HG03196 (cell line): ENCODE results near the gene FYN.

Source experiments
- ATAC-seq: cut with Tn5 transposase; IDR thresholded peaks from one replicate; pipeline ENCODE4 v1.9.1; 2021; ENCODE audit not compliant: unreplicated experiment

Gene FYN

GRCh38 chr6:111854683-111855082 is 18.6 kb downstream of the FYN start:
- no peak for ATAC-seq

- no peak for ATAC-seq
Measured at GRCh38 chr6:111852725-111853124, 20.5 kb downstream of the FYN start.

GRCh38 chr6:111850295-111850937 is 22.8 kb downstream of the FYN start:
- ATAC-seq = no peak

DNA sequence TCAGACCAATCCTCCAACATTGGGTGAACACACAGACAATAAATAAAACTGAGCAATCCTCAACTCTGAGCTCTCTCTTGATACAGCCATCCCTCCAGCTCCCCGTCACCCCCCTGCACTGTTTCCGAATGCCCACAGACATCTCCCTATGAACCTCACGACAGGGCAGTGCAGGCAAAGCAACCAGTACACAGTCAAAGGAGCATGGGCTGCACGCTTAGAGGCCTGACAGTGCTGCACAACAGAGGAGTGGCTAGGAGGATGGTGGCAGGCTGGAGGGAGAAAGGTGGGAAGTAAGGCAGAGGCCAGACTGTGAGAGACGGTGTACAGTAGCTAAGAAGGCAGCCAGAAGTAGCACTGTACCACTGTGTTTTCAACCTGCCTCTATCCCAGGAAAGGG is 24.0 kb downstream of the FYN start:
- ATAC-seq = no peak

DNA sequence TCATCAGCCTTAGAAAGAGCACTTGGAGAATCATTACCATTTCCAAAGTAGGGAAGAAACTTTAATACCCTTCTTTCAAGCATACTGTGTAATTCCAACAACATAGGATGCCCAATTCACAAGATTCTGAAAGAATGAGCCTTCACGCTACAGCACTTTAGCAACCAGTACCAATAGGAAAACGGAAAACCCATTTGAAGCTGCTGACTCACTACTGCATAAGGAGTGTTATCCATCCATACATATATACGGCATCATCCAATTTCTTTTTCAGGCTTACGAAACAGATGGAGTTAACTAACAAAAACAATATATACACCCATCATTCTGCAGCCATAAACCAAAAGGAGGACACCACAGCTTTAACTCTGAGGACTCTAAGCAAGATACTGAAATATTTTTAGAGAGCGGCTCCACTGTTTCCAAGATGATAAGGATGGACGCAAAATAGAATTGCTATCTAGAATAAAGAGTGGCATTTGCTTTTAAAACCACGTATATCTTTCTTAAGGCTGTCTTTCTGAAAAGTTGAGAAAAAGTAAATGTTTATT is 24.9 kb downstream of the FYN start:
- ATAC-seq = no peak

GRCh38 chr6:111846492-111847409 is 26.5 kb downstream of the FYN start:
- no peak for ATAC-seq

DNA sequence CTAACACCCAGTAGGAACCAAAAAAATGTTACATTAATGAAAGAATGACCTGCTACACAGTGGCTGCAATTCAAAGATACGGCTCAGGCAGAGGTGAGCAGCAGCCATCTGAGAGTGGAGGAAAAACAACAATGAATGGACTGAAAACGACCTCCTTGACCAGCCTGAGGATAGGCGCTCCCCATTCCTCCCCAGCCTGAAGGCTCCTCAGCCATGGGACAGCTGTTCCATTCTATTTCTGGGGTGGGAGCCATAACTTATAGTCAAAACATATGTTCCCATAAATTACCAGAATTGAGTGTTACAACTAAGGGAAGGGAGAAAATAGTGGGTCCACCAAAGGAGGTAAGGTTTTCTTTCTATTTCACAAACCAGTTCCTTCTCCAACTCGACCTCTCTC is 27.2 kb downstream of the FYN start:
- ATAC-seq = no peak

GRCh38 chr6:111845441-111845871 is 27.8 kb downstream of the FYN start:
- peak; percentile 46 for ATAC-seq

DNA sequence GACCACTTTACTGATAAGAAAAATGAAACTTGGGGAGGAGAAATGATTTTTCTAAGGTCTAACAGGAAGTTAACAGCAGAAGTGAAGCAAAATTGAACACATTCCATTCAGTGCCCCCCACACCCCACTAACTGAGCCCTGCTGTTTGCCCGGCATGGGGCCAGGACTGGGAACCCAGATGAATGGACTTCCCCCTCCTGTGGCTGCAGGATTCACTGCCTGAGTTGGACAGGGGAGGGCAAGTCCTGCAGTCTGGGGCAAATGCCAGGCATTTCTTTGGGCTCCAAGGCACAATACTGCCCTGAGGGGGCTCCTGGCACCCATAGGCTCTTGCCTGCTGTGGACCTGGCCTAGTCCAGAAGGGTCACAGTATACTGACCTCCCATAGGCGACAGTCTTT is 28.3 kb downstream of the FYN start:
- no peak for ATAC-seq

- ATAC-seq = peak; percentile 38
Measured at GRCh38 chr6:111844376-111844775, 28.9 kb downstream of the FYN start.

- no peak for ATAC-seq
Measured at GRCh38 chr6:111843347-111844147, 29.7 kb downstream of the FYN start.

DNA sequence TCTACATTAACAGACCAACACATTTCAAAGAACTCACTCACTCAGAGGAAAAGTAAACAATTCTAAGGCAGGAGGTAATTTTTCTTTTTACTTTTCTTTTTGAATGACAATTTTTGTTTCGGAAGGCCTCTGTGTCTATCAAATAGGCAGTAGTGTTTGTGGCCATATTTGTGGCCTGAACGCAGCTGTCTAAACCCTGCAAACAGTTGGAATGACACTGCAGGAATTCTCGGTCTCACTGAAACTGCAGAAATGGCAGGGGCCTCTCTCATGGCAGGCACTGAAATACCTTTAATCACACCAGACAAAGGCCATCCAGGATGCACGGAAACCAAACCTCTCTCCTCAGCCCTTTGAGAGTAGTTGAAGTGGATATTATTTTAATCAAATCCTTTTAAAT is 30.4 kb downstream of the FYN start:
- no peak for ATAC-seq

- ATAC-seq = no peak
Measured at GRCh38 chr6:111842271-111842822, 30.9 kb downstream of the FYN start.

- no peak for ATAC-seq
Measured at GRCh38 chr6:111841822-111842221, 31.4 kb downstream of the FYN start.

GRCh38 chr6:111840803-111841202 is 32.4 kb downstream of the FYN start:
- ATAC-seq = no peak

DNA sequence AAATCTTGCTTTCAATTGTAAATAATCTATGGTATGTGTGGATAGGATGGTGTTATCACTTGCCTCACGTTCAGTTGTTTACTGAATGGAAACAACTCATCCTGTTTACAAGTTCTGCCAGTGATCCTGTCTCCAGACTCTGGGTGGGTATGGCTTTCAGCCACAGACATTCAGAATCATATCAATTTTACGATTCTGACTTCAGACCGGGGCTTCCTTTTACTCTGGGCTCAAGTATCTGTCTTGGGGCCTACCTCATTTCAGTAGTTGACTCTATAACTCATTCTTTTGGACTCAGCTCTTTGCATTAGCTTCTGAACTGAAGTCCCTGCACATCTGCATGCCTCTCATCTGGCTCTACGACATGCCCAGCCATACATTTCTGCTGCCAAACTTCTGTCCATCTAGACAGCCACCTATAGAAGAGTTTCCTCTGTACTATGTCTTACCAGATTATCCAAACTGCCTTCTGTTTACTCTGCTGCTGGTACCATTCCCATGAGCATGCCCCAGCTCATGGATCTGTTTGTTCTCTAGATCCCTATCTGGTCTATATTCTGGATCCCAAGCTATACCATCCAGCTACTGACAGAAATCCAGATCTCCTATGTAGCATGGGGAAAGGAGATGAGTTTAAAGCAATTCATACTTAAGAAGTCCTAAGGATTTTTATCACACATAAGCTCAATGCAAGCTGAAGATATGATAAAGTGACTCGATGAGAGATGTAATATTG is 34.3 kb downstream of the FYN start:
- ATAC-seq = no peak

DNA sequence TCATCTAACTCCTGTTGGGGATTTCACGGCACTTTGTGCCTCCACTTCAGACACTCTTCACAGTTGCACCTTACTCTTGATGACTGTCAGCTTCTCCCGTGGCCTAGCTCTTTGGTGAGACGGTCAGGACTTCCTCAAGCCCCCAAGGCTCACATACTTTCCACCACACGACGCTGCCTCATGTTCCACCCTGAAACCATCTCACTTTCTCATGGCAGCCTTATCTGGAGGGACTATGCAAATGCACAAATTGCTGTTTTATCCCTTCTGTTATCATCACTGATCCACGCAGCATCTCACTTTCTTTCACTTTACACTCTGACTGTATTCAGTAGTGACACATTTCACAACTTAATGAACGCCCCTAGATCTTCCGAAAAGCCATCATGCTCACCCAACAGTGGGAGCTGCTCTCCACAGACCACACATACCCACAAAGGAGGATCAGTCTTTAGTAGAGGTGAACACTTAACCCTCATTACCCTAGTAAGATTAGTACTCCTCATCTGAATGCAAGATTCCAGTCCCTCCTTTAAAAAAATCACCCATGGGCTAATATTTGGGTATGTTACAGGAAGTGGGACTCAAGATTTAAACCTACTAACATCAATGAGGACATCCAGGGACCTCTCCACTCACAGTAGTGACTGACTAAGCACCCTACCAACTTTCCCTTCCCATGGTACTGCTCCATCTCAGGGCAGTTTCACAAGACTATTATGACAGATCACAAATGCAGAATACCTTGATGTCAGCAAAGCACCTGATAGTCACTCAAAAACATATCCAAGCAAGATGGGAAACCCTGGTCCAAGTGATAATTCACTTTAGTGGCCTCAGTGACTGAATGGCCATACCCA is 35.4 kb downstream of the FYN start:
- ATAC-seq = peak; percentile 57

GRCh38 chr6:111837007-111837406 is 36.2 kb downstream of the FYN start:
- no peak for ATAC-seq

- ATAC-seq = no peak
Measured at GRCh38 chr6:111835807-111836206, 37.4 kb downstream of the FYN start.
